GM19468 (cell line): ENCODE results near the gene POLD3.

Experiments used
- ATAC-seq: cut with Tn5 transposase; IDR thresholded peaks from one replicate; pipeline ENCODE4 v1.9.1; 2021; ENCODE audit warnings: mild to moderate bottlenecking, moderate library complexity, moderate number of reproducible peaks; ENCODE audit not compliant: unreplicated experiment; ENCODE audit errors: extremely low read depth

POLD3 gene

GRCh38 chr11:74671520-74672196, 79.3 kb downstream of the POLD3 start:
- ATAC-seq, result no peak

- ATAC-seq, result no peak
These were observed 80.1 kb downstream of the POLD3 start for GRCh38 chr11:74672332-74672955.

GRCh38 chr11:74672956-74673692, 80.7 kb downstream of the POLD3 start:
- no peak for ATAC-seq

DNA sequence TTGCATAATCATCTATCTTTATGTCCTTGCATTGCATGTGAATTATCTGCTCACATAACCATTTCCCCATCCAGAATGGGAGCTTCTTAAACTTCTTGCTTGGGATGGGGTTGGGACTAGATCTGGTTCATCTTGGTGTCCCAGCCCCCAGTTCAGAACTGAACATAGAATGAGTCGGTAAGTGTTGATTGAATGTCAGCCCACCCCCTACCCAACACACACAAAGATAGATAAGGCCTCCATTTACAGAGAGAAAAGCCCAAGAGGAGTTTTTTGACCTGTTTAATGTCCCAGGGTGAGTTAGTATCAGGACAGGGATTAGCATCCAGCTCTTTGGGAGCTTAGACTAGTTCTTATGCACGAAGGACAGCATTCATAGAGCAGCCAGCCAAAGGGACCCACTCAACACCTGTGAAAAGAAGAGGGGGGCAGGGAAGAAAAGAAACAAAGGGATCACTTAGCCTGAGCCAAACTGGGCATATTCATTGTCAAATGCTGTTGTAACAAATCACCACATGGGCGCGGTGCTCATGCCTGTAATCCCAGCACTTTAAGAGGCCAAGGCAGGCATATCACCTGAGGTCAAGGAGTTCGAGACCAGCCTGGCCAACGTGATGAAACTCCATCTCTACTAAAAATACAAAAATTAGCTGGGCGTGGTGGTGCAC, 81.4 kb downstream of the POLD3 start:
- ATAC-seq, result no peak

DNA sequence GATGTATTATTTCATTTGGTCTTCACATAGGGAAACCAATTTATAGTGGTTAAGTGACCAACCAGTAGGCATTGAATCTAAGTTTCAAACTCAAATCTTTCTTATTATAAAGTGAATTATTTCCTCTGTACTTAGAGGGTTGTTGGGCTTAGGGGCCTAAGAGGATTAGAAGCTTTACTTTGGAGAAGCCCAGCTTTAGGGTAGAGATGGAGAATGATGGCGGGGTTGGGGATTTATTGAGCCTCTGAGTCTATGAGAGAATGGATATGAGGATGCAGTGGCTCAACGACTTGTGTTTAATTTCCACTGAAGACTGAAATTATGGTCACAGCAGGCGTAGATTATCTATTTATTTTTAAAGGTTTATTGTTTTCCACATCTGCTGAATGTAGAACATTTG, 83.4 kb downstream of the POLD3 start:
- ATAC-seq, result no peak

DNA sequence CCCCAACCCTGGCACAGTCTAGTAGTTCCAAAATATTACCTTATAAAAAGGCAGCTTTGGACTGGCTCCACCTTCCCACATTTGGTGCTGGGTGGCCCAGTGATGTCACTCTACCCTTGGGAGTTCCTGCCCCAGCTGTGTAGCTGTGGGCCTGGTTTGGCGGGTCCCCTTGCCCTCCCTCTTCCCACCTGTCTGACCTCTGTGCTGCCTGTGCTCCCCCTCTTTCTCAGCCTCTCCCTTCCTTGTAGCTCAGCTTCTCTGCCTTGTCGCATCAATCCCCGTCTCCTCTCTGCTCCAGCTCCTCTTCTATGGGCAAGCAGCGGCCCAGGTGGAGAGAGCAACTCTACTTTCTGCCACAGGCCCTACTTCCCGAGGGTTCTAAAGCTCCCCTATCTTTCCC, 84.2 kb downstream of the POLD3 start:
- ATAC-seq, result no peak

DNA sequence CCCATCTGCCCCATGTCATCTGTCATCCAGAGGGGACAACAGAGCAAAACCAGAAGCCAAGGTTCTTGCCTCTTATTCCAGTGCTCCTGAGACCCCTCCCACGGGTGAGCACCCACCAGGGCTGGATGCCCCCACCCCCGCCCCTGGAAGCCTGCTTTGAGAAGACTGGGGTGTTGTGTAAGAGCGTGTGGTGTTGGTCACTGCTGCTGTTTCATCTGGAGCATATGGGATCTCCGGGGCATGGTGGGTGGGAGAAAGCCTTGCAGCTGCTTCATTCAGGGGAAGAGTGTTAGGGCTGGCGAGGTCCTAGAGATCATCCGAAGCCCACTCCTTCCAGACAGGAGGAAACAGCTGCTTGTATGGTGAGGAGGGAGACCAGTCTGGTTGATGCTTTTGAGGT, 84.7 kb downstream of the POLD3 start:
- no peak for ATAC-seq

DNA sequence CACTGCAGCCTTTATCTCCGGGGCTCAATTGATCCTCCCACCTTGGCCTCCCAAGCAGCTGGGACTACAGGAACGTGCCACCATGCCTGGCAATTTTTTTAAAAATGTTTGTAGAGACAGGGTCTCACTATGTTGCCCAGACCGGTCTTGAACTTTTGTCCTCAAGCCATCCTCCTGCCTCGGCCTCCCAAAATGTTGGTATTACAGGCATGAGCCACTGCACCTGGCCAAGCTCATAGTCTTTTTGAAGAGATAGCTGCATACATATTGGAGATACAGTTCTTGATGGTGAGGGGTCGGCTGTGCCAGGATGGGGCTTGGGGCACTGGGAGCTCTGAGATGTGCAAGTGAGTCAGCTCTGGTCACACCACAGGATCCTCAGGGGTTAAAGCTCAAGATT, 85.7 kb downstream of the POLD3 start:
- ATAC-seq, result no peak

DNA sequence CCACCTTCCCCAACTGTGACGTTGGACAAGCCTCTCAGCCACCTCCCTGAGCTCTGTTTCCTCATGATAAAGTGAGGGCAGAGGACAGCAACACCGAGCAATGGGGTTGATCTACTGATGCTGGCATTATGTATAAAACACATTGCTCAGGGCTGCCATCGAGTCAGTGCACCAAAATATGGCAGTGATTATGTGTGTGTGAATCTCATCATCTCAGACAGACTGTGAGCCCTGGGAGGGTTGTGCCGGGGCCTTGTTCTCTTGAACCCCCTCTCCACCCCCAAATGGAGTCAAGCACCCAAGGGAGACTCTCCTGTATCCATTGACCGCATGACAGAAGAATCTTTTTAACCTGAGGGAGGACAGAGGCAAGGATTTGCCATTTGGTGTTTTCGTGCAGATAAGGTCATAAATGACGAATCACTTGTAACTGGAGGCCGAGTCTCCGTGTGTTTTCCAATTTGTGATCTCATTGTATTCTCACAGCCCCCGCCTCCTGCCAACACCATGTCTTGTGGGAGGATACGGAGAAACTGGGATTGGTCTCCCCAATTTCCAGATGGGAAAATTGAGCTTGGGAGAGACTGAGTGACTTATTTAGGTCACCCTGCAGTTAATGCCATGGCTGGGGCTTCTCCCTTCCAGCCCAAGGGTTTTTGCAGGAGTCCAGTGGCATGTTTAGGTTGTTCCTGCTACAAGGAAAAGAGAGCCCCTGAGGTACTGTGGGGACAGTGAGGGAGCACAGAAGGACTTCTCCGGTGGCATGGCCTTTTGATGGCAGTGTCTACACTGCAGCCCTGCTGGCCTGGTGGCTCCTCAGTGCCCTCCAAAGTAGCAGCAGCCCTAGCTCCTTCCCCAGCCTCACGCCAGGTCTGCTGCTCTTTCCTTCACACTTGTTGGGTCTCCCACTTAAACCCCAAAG, 86.5 kb downstream of the POLD3 start:
- no peak for ATAC-seq

DNA sequence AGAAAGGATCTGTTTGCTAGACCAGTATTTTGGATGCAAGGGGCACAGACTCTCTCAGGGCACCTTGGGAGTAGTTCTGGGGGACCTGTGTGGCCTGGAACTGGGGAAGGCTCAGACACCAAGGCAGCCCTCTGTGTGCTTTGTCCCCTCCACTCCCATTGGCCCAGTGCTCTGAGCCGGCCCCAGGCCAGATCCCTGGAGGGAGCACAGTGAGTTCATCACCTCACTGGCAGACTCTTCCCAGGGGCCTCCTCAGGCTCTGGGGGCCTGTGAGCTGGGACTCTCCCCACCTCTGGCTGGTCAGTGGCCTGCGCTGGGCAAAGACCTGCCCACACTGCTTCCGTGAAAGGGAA, 87.1 kb downstream of the POLD3 start:
- no peak for ATAC-seq

DNA sequence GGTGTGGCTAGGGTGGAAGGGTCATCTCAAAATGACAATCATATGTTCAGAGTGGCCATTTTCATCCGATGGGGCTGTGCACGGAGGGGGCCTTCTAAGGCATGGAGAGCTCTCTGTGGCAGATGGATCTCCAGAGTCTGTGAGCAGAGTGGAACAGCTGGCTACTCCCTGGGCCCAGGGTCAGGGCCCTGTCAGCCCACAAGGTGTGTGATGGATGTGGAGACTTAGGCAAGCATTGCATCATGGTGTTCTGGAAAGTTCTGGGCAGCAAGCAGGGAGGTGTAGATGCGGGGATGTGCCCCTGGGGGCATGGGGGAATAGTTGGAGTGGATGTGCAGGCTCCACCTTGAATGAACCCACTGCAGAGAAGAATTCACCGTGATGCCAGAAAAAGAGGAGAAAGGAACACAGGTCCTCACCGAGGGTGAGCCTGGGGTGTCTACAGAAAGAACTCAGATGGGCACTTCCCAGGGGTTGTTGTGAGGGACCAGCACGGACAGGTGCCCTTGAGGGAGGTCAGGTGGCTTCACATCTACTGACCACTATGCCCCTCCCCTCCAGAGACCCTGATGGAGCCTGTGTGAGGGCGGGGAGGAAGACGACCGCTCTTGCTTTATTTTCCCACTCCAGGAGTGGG, 87.8 kb downstream of the POLD3 start:
- ATAC-seq, result no peak

- no peak for ATAC-seq
These were observed 88.5 kb downstream of the POLD3 start for GRCh38 chr11:74680703-74681531.

DNA sequence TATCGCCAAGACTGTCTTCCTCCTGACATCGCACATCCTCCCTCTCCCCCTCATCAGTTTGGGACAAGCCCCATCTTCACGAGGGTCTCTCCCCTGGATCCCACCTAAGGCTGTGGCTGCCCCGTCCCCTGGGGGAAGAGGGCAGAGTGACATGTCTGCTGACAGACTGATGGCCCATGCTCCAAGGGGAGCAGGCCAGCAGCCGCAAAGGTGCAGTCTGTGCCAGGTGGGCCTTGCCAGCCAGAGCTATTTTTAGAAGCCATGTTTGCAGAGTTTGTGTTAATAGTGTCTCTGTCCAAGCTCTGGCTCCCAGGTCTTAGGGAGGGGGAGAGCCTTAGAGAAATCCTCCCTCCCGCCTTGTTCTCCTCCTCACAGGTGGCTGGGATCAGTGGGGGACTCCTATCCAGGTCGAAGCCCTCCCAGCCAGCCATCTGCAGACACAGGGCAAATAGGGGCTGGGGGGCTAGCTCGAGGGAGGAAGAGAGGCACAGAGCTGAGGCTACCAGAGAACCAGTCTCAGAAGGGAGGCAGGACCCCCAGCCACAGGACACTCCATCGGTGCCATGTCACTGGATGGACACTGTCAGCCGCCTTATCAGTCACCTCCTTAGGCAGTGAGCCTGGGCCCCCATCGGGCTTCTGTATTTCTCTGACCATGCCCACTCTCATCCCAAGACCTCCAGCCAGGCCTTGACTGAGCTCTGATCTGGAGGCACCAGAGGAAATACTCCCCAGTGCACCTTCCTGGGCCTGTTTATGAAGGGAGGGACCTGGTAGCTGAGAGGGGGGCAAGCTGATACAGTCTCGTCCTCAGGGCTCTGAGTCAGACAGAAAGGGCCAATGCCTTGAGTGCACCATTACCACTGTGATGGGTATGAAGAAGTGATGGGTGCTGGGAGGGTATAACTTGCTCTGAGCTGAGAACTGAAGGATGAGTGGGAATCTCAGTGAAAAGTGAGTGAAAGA, 89.6 kb downstream of the POLD3 start:
- no peak for ATAC-seq

GRCh38 chr11:74682731-74683278, 90.4 kb downstream of the POLD3 start:
- no peak for ATAC-seq

GRCh38 chr11:74683279-74683871, 91.0 kb downstream of the POLD3 start:
- no peak for ATAC-seq

- no peak for ATAC-seq
These were observed 91.6 kb downstream of the POLD3 start for GRCh38 chr11:74683941-74684481.

DNA sequence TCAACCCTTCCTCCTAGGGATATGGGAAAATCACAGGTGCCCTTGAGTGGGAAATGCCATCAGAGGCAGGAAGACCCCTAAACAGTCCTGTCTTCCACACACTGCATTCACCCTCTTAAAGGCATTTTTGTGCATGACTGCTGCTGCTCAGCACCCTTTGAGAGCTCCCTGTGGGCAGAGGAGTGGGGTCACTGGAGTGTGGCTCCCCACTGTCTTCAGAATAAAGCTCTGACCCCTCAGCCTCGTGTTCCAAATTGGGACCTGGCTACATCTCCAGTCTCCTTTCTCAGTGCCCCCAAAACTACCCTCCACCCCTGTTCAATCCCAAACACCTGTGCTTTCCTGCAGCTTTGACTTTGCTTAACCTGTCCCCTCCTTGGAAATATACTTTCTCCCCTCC, 92.3 kb downstream of the POLD3 start:
- no peak for ATAC-seq
